ENCODE measurements around the gene MED29. TPM values are rescaled to one million over a fixed set of nuclear protein-coding genes. Genes with fewer than 3 reads are reported as not detected.

Gene MED29
- total RNA-seq, 4 donors from 2014 or later = 32.9 to 52.5 (median 37.6) TPM

GRCh38 chr19:39407660-39408391 lies 16.6 kb downstream of the MED29 start:
- TF ChIP-seq POLR2A (IDR thresholded peaks at IDR 0.05) (peak; percentile 5 to 45), CTCF (IDR thresholded peaks at IDR 0.05) (peak in 1 of 5 experiments; percentile 19), EP300 (IDR thresholded peaks at IDR 0.05) (peak in 1 of 2 donors; percentile 95)
- H3K4me1 ChIP-seq = peaks cover 6 to 46% (median 39%) of the 10 kb centered on the region in 4 donors
- no peak for DNase-seq (ENCODE audit: low spot score in 2 of 2)

GRCh38 chr19:39408392-39409207 lies 17.4 kb downstream of the MED29 start:
- Histone ChIP-seq H3K9me3 (no peaks in the 10 kb centered on the region), H3K27ac (peak overlapping the region; percentile 94 to 100 (median 100)), H3K27me3 (peaks cover 0 to 3% of the 10 kb centered on the region in 2 donors), H3K4me3 (peak overlapping the region; percentile 66 to 98 (median 88)), H3K4me1 (peaks cover 6 to 41% (median 39%) of the 10 kb centered on the region in 4 donors), H3K36me3 (peaks cover 10 to 22% (median 18%) of the 10 kb centered on the region in 3 donors)
- peak; percentile 13 to 64 for TF ChIP-seq POLR2A (IDR thresholded peaks at IDR 0.05)
- peak in 1 of 2 donors; percentile 96 for TF ChIP-seq EP300 (IDR thresholded peaks at IDR 0.05)
- TF ChIP-seq CTCF (IDR thresholded peaks at IDR 0.05) = no peak
- 12 to 24% methylated on average over 20 of the region's 20 CpGs for WGBS, 2 donors
- DNase-seq (ENCODE audit: low spot score in 2 of 2) = peak in 1 of 2 donors; percentile 71

More at GRCh38 chr19:39407660-39408391, 16.6 kb downstream of the MED29 start:
- H3K9me3 ChIP-seq = no peaks in the 10 kb centered on the region
- H3K36me3 ChIP-seq = peaks cover 10 to 22% (median 18%) of the 10 kb centered on the region in 3 donors
- WGBS, 2 donors = 4 to 20% methylated on average over 13 to 24 of the region's 40 CpGs
- H3K27me3 ChIP-seq = peaks cover 0 to 3% of the 10 kb centered on the region in 2 donors
- H3K4me3 ChIP-seq = peak overlapping the region; percentile 66 to 98 (median 88)
- peak overlapping the region; percentile 94 to 100 (median 100) for H3K27ac ChIP-seq

- Histone ChIP-seq H3K36me3 (peaks cover 10 to 22% (median 18%) of the 10 kb centered on the region in 3 donors), H3K4me3 (peak overlapping the region; percentile 66 to 98 (median 88)), H3K27me3 (peaks cover 0 to 3% of the 10 kb centered on the region in 2 donors), H3K9me3 (no peaks in the 10 kb centered on the region), H3K4me1 (peaks cover 6 to 44% (median 41%) of the 10 kb centered on the region in 4 donors), H3K27ac (peak overlapping the region; percentile 94 to 100 (median 100))
- 0 to 2% methylated on average over 23 to 46 of the region's 52 CpGs for WGBS, 2 donors
- DNase-seq (ENCODE audit: low spot score in 2 of 2) = peak; percentile 89 to 91
- TF ChIP-seq EP300 (IDR thresholded peaks at IDR 0.05) (peak in 1 of 2 donors; percentile 95), CTCF (IDR thresholded peaks at IDR 0.05) (peak in 2 of 5 experiments; percentile 23 to 34), POLR2A (IDR thresholded peaks at IDR 0.05) (peak; percentile 54 to 73)
Measured at GRCh38 chr19:39409208-39410016, 18.2 kb downstream of the MED29 start.

- Histone ChIP-seq H3K36me3 (peaks cover 10 to 22% (median 18%) of the 10 kb centered on the region in 3 donors), H3K27me3 (peaks cover 0 to 3% of the 10 kb centered on the region in 2 donors), H3K27ac (peak overlapping the region; percentile 94 to 100 (median 100)), H3K4me3 (peak overlapping the region; percentile 66 to 98 (median 88)), H3K4me1 (peaks cover 6 to 44% (median 39%) of the 10 kb centered on the region in 4 donors), H3K9me3 (no peaks in the 10 kb centered on the region)
- peak; percentile 73 to 75 for DNase-seq (ENCODE audit: low spot score in 2 of 2)
- WGBS, 2 donors = 2% methylated on average over 29 to 32 of the region's 35 CpGs
- TF ChIP-seq POLR2A (IDR thresholded peaks at IDR 0.05) (peak in 1 of 2 donors; percentile 51), EP300 (IDR thresholded peaks at IDR 0.05) (peak in 1 of 2 donors; percentile 73), CTCF (IDR thresholded peaks at IDR 0.05) (no peak)
Measured at GRCh38 chr19:39410017-39410830, 19.0 kb downstream of the MED29 start.

Data from tibial nerve (tissue), 4 donors.